ENCODE results near the gene PLAGL2. TPM values are rescaled to one million over a fixed set of nuclear protein-coding genes. Genes with fewer than 3 reads are reported as not detected.

The PLAGL2 gene
- total RNA-seq, 1 donor from 2014 or later: 17.6 TPM

GRCh38 chr20:32209850-32210605, 2.5 kb upstream of the PLAGL2 start:
- TF ChIP-seq, protein P1, sequence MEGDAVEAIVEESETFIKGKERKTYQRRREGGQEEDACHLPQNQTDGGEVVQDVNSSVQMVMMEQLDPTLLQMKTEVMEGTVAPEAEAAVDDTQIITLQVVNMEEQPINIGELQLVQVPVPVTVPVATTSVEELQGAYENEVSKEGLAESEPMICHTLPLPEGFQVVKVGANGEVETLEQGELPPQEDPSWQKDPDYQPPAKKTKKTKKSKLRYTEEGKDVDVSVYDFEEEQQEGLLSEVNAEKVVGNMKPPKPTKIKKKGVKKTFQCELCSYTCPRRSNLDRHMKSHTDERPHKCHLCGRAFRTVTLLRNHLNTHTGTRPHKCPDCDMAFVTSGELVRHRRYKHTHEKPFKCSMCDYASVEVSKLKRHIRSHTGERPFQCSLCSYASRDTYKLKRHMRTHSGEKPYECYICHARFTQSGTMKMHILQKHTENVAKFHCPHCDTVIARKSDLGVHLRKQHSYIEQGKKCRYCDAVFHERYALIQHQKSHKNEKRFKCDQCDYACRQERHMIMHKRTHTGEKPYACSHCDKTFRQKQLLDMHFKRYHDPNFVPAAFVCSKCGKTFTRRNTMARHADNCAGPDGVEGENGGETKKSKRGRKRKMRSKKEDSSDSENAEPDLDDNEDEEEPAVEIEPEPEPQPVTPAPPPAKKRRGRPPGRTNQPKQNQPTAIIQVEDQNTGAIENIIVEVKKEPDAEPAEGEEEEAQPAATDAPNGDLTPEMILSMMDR (IDR thresholded peaks at IDR 0.05): no peak
- Histone ChIP-seq H3K4me3 (no peak overlapping the region), H3K36me3 (peaks cover 40% of the 10 kb centered on the region), H3K4me1 (peaks cover 32% of the 10 kb centered on the region), H3K9me3 (no peaks in the 10 kb centered on the region), H3K27me3 (ENCODE audit: low read depth) (no peaks in the 10 kb centered on the region), H3K27ac (no peak overlapping the region)
- intact Hi-C loops (cut with DNase I): no loop called here
- ATAC-seq (no peak), DNase-seq (no peak)

DNA sequence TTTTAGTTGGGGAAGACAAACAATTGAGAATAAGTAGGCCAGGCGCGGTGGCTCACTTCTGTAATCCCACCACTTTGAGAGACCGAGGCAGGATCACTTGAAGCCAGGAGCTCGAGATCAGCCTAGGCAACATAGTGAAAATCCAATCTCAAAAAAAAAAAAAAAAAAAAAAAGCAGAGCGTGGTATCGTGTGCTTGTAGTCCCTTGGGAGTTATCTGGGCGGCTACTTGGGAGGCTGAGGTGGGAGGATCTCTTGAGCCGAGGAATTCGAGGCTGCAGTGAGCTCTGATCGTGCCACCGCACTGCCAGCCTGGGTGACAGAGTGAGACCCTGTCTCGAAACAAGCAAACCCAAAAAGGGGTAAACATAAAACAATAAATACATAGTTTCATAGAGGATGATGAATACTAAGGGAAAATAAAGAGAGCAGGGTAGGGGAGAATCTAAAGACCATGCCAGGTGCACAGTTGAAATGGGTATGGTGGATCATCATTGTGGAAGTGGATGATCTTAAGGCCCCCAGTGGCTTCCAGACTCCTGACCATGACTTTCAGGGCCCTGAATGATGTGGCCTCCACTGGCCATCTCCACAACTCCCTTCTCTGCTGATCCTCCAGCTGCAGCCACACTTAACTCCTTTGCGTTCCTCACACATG, 1.1 kb upstream of the PLAGL2 start:
- no peak for DNase-seq
- intact Hi-C loops (cut with DNase I): no loop called here

DNA sequence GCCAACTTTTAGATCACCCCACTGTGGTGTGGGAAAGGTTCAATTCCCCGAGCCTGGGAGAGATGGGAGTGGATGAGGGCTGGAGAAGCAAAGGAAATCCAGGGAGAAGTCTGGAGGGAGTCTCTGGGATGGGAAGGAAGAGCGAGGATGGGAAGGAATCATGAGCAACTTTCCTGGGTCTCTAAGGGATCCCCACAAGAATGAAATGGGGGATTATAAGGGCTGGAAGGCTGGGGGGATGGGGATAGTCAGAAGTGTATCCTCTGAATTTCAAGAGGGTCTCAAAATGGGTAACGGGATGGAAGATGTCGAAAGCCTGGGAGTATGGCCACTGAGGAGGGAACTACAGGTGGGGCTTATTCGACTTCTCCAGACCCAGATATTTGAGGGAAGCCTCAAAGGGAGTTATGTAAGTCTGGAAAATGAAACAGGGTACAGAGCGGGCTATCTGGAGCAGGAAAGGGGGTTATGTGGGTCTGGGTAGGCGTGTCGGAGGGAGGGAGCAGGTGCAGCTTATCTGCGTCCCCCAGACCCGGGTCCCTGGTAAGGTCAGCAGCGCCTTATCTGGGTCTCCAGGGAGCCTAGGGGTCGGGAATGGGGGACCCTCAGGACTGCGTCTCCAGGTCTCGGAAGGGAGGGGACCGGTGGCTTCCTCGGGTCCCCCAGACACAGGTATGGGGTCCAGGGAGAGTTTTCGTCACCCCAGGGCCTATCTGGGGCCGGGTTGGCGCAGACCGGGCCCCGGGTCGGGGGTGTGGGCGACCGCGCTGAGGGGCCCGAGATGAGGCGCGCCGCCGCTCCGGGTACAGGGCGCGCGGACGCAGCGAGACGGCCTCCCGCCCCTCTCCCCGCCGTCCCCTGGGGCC, 550 bp downstream of the PLAGL2 start:
- Histone ChIP-seq H3K27ac (peak overlapping the region; percentile 94), H3K36me3 (peaks cover 19% of the 10 kb centered on the region), H3K4me3 (peak overlapping the region; percentile 96), H3K27me3 (ENCODE audit: low read depth) (no peaks in the 10 kb centered on the region), H3K9me3 (no peaks in the 10 kb centered on the region), H3K4me1 (peaks cover 62% of the 10 kb centered on the region)
- DNase-seq (no peak), ATAC-seq (peak; percentile 0 to 21)
- TF ChIP-seq, protein P1 (IDR thresholded peaks at IDR 0.05): no peak
- intact Hi-C loops (cut with DNase I): no loop called here

More for the DNA sequence above, 1.1 kb upstream of the PLAGL2 start:
- ATAC-seq: no peak
- peaks cover 28% of the 10 kb centered on the region for H3K36me3 ChIP-seq
- H3K9me3 ChIP-seq: no peaks in the 10 kb centered on the region
- TF ChIP-seq, protein P1 (IDR thresholded peaks at IDR 0.05): no peak
- H3K27ac ChIP-seq: no peak overlapping the region
- peaks cover 46% of the 10 kb centered on the region for H3K4me1 ChIP-seq
- no peaks in the 10 kb centered on the region for H3K27me3 ChIP-seq (ENCODE audit: low read depth)
- peak overlapping the region; percentile 96 for H3K4me3 ChIP-seq

- Histone ChIP-seq H3K36me3 (peaks cover 19% of the 10 kb centered on the region), H3K27me3 (ENCODE audit: low read depth) (no peaks in the 10 kb centered on the region), H3K9me3 (no peaks in the 10 kb centered on the region), H3K4me3 (peak overlapping the region; percentile 96), H3K4me1 (peaks cover 71% of the 10 kb centered on the region), H3K27ac (peak overlapping the region; percentile 94)
- no peak for ATAC-seq
- intact Hi-C loops (cut with DNase I): no loop called here
- no peak for DNase-seq
- TF ChIP-seq, protein P1 (IDR thresholded peaks at IDR 0.05): no peak
Observed at GRCh38 chr20:32205843-32206759, 1.4 kb downstream of the PLAGL2 start.
